Testis (tissue), 3 donors: Measurements from ENCODE around the gene FOXJ3. TPM values are rescaled to one million over a fixed set of nuclear protein-coding genes. Genes with fewer than 3 reads are reported as not detected.
A peak's percentile ranks its signal among the peaks of the same experiment; 100 is the strongest.

Experiments used
- DNase-seq: peaks from one replicate; pipeline ENCODE4 v3.0.0-alpha.2; 2019
- H3K27ac ChIP-seq, 2 donors: fragments of 200-600 bp; sonication (generic); one replicate each; pipeline ENCODE4 v1.5.1; 2019
- H3K27me3 ChIP-seq: fragments of 200-600 bp; sonication (generic); one replicate; pipeline ENCODE4 v1.5.1; 2019
- H3K36me3 ChIP-seq: fragments of 200-600 bp; sonication (generic); one replicate; pipeline ENCODE4 v1.5.1; 2017; ENCODE audit warnings: low read depth; ENCODE audit errors: missing control alignments
- H3K4me1 ChIP-seq: fragments of 200-600 bp; sonication (generic); one replicate; pipeline ENCODE4 v1.5.1; 2019
- H3K4me3 ChIP-seq, 2 donors: fragments of 200-600 bp; sonication (generic); one replicate each; pipeline ENCODE4 v1.5.1; 2017 to 2019
- H3K9me3 ChIP-seq: fragments of 200-600 bp; sonication (generic); one replicate; pipeline ENCODE4 v1.5.1; 2017
- CTCF ChIP-seq, 3 experiments: fragments of 450-650 bp in 2 of 3; fragments of 200-600 bp in 1 of 3; sonication (generic) in 1 of 3; IDR thresholded peaks; one replicate each; pipeline ENCODE4 v1.5.1; 2016 to 2019; ENCODE audit warnings: antibody characterized with exemption in 3 of 3, mild to moderate bottlenecking in 2 of 3, moderate library complexity in 1 of 3
- POLR2A ChIP-seq: fragments of 450-650 bp; IDR thresholded peaks from one replicate; pipeline ENCODE4 v1.6.1; 2017; ENCODE audit warnings: antibody characterized with exemption, mild to moderate bottlenecking, moderate library complexity
- WGBS, 2 donors: methylation state at CpG; one replicate each; pipeline ENCODE4 v1.1.5; 2018; 5-methylcytosine and 5-hydroxymethylcytosine counted together
- intact Hi-C: fragments of 100-400 bp; cut with DNase I; formaldehyde crosslinking; loops from one replicate; pipeline ENCODE4 v1.15.1; 2023; ENCODE audit warnings: low total_unique reads
- polyA plus RNA-seq: library from polyadenylated mRNA; stranded (reverse); fragments of 350-450 nt; fragmentation: Illumina TruSeq; extraction: RNeasy Lipid Tissue Mini Kit (QIAGEN cat#74804); gene quantifications from one replicate; pipeline ENCODE4 v1.2.3, GENCODE V29; 2014; ENCODE audit warnings: low read depth, low replicate concordance; ENCODE audit not compliant: insufficient read depth
- total RNA-seq, 2 donors: library from RNA; depleted of rRNA; stranded (reverse); fragments of >200 nt; gene quantifications; one replicate each; pipeline ENCODE4 v1.2.3, GENCODE V29; 2016

FOXJ3 gene
- total and polyA plus RNA-seq, 3 donors from 2014 or later = 38.9 to 80.1 (median 64.4) TPM

GRCh38 chr1:42282867-42283583 lies 52.0 kb downstream of the FOXJ3 start:
- TF ChIP-seq POLR2A (no peak), CTCF (IDR thresholded peaks at IDR 0.05) (no peak)
- no peak for DNase-seq
- H3K4me3 ChIP-seq = no peak overlapping the region
- H3K27me3 ChIP-seq = no peaks in the 10 kb centered on the region
- H3K36me3 ChIP-seq = no peaks in the 10 kb centered on the region
- intact Hi-C loops = no loop called here
- WGBS, 2 donors = 52 to 62% methylated on average over 5 of the region's 5 CpGs
- H3K4me1 ChIP-seq = peaks cover 25% of the 10 kb centered on the region
- no peaks in the 10 kb centered on the region for H3K9me3 ChIP-seq
- no peak overlapping the region for H3K27ac ChIP-seq

- Histone ChIP-seq H3K9me3 (no peaks in the 10 kb centered on the region), H3K27me3 (no peaks in the 10 kb centered on the region), H3K4me3 (no peak overlapping the region), H3K4me1 (peaks cover 25% of the 10 kb centered on the region), H3K27ac (peak overlapping the region in 1 of 2 donors; percentile 7), H3K36me3 (no peaks in the 10 kb centered on the region)
- no peak for DNase-seq
- no peak for TF ChIP-seq CTCF (IDR thresholded peaks at IDR 0.05)
- TF ChIP-seq POLR2A = no peak
- intact Hi-C loops = no loop called here
- 61 to 82% methylated on average over 2 of the region's 2 CpGs for WGBS, 2 donors
Observed at GRCh38 chr1:42282024-42282579, 52.9 kb downstream of the FOXJ3 start.

DNA sequence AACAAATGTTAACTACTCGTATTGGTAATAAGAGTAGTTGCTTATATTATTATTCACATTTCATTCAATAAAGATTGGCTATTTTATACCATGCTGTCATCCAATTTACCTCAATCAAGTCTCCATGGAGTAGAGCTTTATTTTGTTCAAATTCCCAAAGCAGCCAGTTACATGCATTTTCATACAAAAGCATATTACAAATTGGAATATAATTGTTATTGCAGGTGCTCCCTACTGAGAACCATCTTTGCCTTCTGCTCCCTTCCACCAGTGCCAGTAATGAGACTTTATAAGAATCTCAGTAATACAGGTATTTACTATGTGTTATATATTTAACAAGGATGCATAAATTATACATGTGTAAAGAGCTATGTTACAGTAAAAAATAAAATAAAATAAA lies 54.2 kb downstream of the FOXJ3 start:
- Histone ChIP-seq H3K9me3 (no peaks in the 10 kb centered on the region), H3K27ac (no peak overlapping the region), H3K4me3 (no peak overlapping the region), H3K4me1 (peaks cover 25% of the 10 kb centered on the region), H3K36me3 (no peaks in the 10 kb centered on the region), H3K27me3 (no peaks in the 10 kb centered on the region)
- intact Hi-C loops = no loop called here
- DNase-seq = no peak
- WGBS, 2 donors = 83 to 93% methylated on average over 1 of the region's 1 CpG
- TF ChIP-seq CTCF (IDR thresholded peaks at IDR 0.05) = no peak
- TF ChIP-seq POLR2A = no peak

DNA sequence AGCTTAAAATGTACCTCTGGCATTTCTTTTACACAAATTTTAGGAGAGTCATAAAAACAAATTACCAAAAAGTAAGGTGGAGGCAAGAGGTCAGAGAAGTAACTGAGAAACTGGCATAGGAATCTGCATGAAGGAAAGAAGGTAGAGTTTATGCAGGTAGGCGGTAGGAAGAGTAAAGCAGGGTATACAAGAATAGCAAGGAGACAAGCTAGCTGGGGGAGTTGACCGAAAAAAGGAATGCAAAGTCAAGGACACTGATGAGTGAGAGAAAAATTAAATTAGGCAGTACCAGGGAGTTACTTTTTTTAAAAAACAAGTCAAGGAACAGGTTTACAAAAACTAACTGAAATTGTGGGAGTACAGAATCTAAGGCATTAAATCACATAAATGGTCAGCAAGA lies 56.0 kb downstream of the FOXJ3 start:
- Histone ChIP-seq H3K9me3 (no peaks in the 10 kb centered on the region), H3K27me3 (no peaks in the 10 kb centered on the region), H3K27ac (peak overlapping the region in 1 of 2 donors; percentile 28), H3K4me3 (no peak overlapping the region), H3K36me3 (no peaks in the 10 kb centered on the region), H3K4me1 (peaks cover 18% of the 10 kb centered on the region)
- DNase-seq = no peak
- intact Hi-C loops = no loop called here
- 29 to 32% methylated on average over 2 of the region's 2 CpGs for WGBS, 2 donors
- TF ChIP-seq POLR2A (no peak), CTCF (IDR thresholded peaks at IDR 0.05) (no peak)

GRCh38 chr1:42272920-42273319 lies 62.1 kb downstream of the FOXJ3 start:
- no peak for DNase-seq
- Histone ChIP-seq H3K4me3 (no peak overlapping the region), H3K4me1 (no peaks in the 10 kb centered on the region), H3K36me3 (no peaks in the 10 kb centered on the region), H3K9me3 (no peaks in the 10 kb centered on the region), H3K27me3 (no peaks in the 10 kb centered on the region), H3K27ac (no peak overlapping the region)
- WGBS, 2 donors = 89 to 91% methylated on average over 1 of the region's 1 CpG
- no peak for TF ChIP-seq CTCF (IDR thresholded peaks at IDR 0.05)
- intact Hi-C loops = no loop called here
